GM23338 (cell line): Measurements from ENCODE around the gene SLIT1. TPM values are rescaled to one million over a fixed set of nuclear protein-coding genes. Genes with fewer than 3 reads are reported as not detected.

Experiments used
- ATAC-seq: fragments of 200-7000 bp; cut with Tn5 transposase; 3 replicates; pipeline ENCODE4 v1.9.1; 2020
- DNase-seq: peaks from one replicate; pipeline ENCODE4 v3.0.0-alpha.2; 2015; ENCODE audit warnings: low spot score
- H2AFZ ChIP-seq: fragments of 200-600 bp; sonication (generic); 2 replicates; pipeline ENCODE4 v1.8.0; 2016; ENCODE audit warnings: antibody characterized with exemption, mild to moderate bottlenecking, moderate library complexity
- H3F3A ChIP-seq: fragments of 200-600 bp; sonication (generic); replicated peaks from 2 replicates; pipeline ENCODE4 v1.8.0; 2017; ENCODE audit warnings: antibody characterized with exemption, mixed run types, low read depth
- H3K27ac ChIP-seq: fragments of 200-600 bp; sonication (generic); 2 replicates; pipeline ENCODE4 v1.6.1; 2016; ENCODE audit warnings: low read depth
- H3K27me3 ChIP-seq: fragments of 200-600 bp; sonication (generic); 2 replicates; pipeline ENCODE4 v1.8.0; 2016; ENCODE audit warnings: mild to moderate bottlenecking, mixed run types, moderate library complexity; ENCODE audit not compliant: insufficient read depth
- H3K36me3 ChIP-seq: fragments of 200-600 bp; sonication (generic); 2 replicates; pipeline ENCODE4 v1.8.0; 2016; ENCODE audit warnings: mild to moderate bottlenecking; ENCODE audit not compliant: insufficient read depth
- H3K4me1 ChIP-seq: fragments of 200-600 bp; sonication (generic); 2 replicates; pipeline ENCODE4 v1.8.0; 2016; ENCODE audit warnings: mild to moderate bottlenecking, moderate library complexity; ENCODE audit not compliant: insufficient read depth
- H3K4me2 ChIP-seq: fragments of 200-600 bp; sonication (generic); 2 replicates; pipeline ENCODE4 v1.7.1; 2017; ENCODE audit warnings: mixed run types
- H3K4me3 ChIP-seq: fragments of 200-600 bp; sonication (generic); 2 replicates; pipeline ENCODE4 v1.6.1; 2016; ENCODE audit warnings: mixed run types
- H3K79me2 ChIP-seq: fragments of 200-600 bp; sonication (generic); replicated peaks from 2 replicates; pipeline ENCODE4 v1.8.0; 2017; ENCODE audit warnings: mild to moderate bottlenecking; ENCODE audit not compliant: insufficient read depth
- H3K9me2 ChIP-seq: fragments of 200-600 bp; sonication (generic); 2 replicates; pipeline ENCODE4 v1.8.0; 2017; ENCODE audit not compliant: insufficient read depth
- H4K20me1 ChIP-seq: fragments of 200-600 bp; sonication (generic); replicated peaks from 2 replicates; pipeline ENCODE4 v1.8.0; 2017; ENCODE audit warnings: mild to moderate bottlenecking; ENCODE audit not compliant: insufficient read depth
- H3K27ac Mint-ChIP-seq: 2 replicates; pipeline ENCODE4 v1.8.0; 2020; ENCODE audit warnings: inconsistent platforms, mild to moderate bottlenecking, moderate library complexity, mixed read lengths
- H3K27me3 Mint-ChIP-seq: 3 replicates; pipeline ENCODE4 v1.8.0; 2022; ENCODE audit warnings: low read depth, mild to moderate bottlenecking, moderate library complexity, mixed read lengths, inconsistent platforms; ENCODE audit not compliant: insufficient read depth, poor library complexity
- H3K36me3 Mint-ChIP-seq: 3 replicates; pipeline ENCODE4 v1.8.0; 2021; ENCODE audit warnings: low read depth, mild to moderate bottlenecking, inconsistent platforms, moderate library complexity, mixed read lengths
- H3K4me1 Mint-ChIP-seq: 3 replicates; pipeline ENCODE4 v1.8.0; 2020; ENCODE audit warnings: mild to moderate bottlenecking, inconsistent platforms, mixed read lengths
- H3K4me3 Mint-ChIP-seq: 3 replicates; pipeline ENCODE4 v1.8.0; 2021; ENCODE audit warnings: moderate library complexity, mild to moderate bottlenecking, inconsistent platforms, mixed read lengths
- H3K9me3 Mint-ChIP-seq: 3 replicates; pipeline ENCODE4 v1.8.0; 2020; ENCODE audit warnings: moderate library complexity, mild to moderate bottlenecking, inconsistent platforms, mixed read lengths
- CREB1 ChIP-seq: fragments of 250-450 bp; sonication (Bioruptor Pico); IDR thresholded peaks from 2 replicates; pipeline ENCODE4 v1.5.0; 2020; ENCODE audit warnings: low read depth, mild to moderate bottlenecking, moderate library complexity
- CTCF ChIP-seq, 2 experiments: fragments of 200-600 bp in 1 of 2; sonication (generic) in 1 of 2; conservative IDR thresholded peaks; 2 replicates each; pipeline versions ENCODE4 v1.5.1 to v1.6.1; 2016 to 2017; ENCODE audit warnings: antibody characterized with exemption in 2 of 2, low read depth in 2 of 2, mild to moderate bottlenecking in 2 of 2, moderate library complexity in 1 of 2
- ETS1 ChIP-seq: IDR thresholded peaks from 2 replicates; pipeline ENCODE4 v1.6.1; 2016; ENCODE audit warnings: antibody characterized with exemption
- EZH2 ChIP-seq: fragments of 200-600 bp; sonication (generic); IDR thresholded peaks from one replicate; pipeline ENCODE4 v1.8.0; 2017; ENCODE audit warnings: antibody characterized with exemption, mild to moderate bottlenecking, low read depth; ENCODE audit not compliant: unreplicated experiment
- EZH2phosphoT487 ChIP-seq: fragments of 200-600 bp; sonication (generic); IDR thresholded peaks from one replicate; pipeline ENCODE4 v1.8.1; 2018; ENCODE audit warnings: antibody characterized with exemption; ENCODE audit not compliant: unreplicated experiment
- JUNB ChIP-seq: IDR thresholded peaks from one replicate; pipeline ENCODE4 v1.6.1; 2016; ENCODE audit warnings: antibody characterized with exemption; ENCODE audit not compliant: unreplicated experiment
- NANOG ChIP-seq: IDR thresholded peaks from 2 replicates; pipeline ENCODE4 v1.6.1; 2016; ENCODE audit warnings: antibody characterized with exemption, borderline replicate concordance
- POLR2AphosphoS5 ChIP-seq: IDR thresholded peaks from 2 replicates; pipeline ENCODE4 v1.6.1; 2016; ENCODE audit warnings: antibody characterized with exemption, low read depth
- REST ChIP-seq: IDR thresholded peaks from one replicate; pipeline ENCODE4 v1.6.1; 2018; ENCODE audit warnings: antibody characterized with exemption; ENCODE audit not compliant: unreplicated experiment
- STAT1 ChIP-seq: IDR thresholded peaks from one replicate; pipeline ENCODE4 v1.6.1; 2016; ENCODE audit warnings: antibody characterized with exemption; ENCODE audit not compliant: unreplicated experiment
- ZNF114 ChIP-seq: fragments of 250-450 bp; sonication (Bioruptor Pico); IDR thresholded peaks from 2 replicates; pipeline ENCODE4 v1.5.0; 2020; ENCODE audit warnings: mild to moderate bottlenecking, moderate library complexity
- ZNF331 ChIP-seq: fragments of 250-450 bp; sonication (Bioruptor Pico); IDR thresholded peaks from 2 replicates; pipeline ENCODE4 v1.5.0; 2020; ENCODE audit warnings: low read depth, mild to moderate bottlenecking, moderate library complexity
- ZNF462 ChIP-seq: fragments of 250-450 bp; sonication (Bioruptor Pico); IDR thresholded peaks from 2 replicates; pipeline ENCODE4 v1.5.0; 2020; ENCODE audit warnings: mild to moderate bottlenecking, moderate library complexity
- polyA plus RNA-seq: library from polyadenylated mRNA; unstranded; fragments of >200 nt; fragmentation: Nextera tagmentation; extraction: Ambion mirVana; gene quantifications from 2 replicates; pipeline ENCODE4 v1.2.1, GENCODE V29; 2016
- total RNA-seq: library from RNA; depleted of rRNA; stranded (reverse); fragments of >200 nt; shearing (Covaris generic); gene quantifications from 2 replicates; pipeline ENCODE4 v1.2.3, GENCODE V29; 2014

Gene SLIT1
- total and polyA plus RNA-seq, 2 experiments from 2014 or later = 0.76 to 1.7 TPM

- Histone ChIP-seq H3K27me3 (no peaks in the 10 kb centered on the region), H3K36me3 (no peaks in the 10 kb centered on the region), H3K9me2 (no peaks in the 10 kb centered on the region), H3K27ac (no peak overlapping the region), H3K4me1 (no peaks in the 10 kb centered on the region), H4K20me1 (no peaks in the 10 kb centered on the region), H3F3A (no peaks in the 10 kb centered on the region), H3K4me3 (no peak overlapping the region), H2AFZ (no peak overlapping the region), H3K79me2 (no peaks in the 10 kb centered on the region), H3K4me2 (no peak overlapping the region)
- Mint-ChIP-seq H3K4me3 (no peak overlapping the region), H3K4me1 (peaks cover 11% of the 10 kb centered on the region), H3K9me3 (no peaks in the 10 kb centered on the region), H3K27me3 (peaks cover 14% of the 10 kb centered on the region), H3K36me3 (no peaks in the 10 kb centered on the region), H3K27ac (no peak overlapping the region)
- TF ChIP-seq POLR2AphosphoS5 = no peak
- no peak for TF ChIP-seq JUNB
- no peak for TF ChIP-seq REST
- no peak for TF ChIP-seq ZNF331 (CRISPR knock-in tag)
- TF ChIP-seq ZNF114 (CRISPR knock-in tag) = no peak
- no peak for TF ChIP-seq NANOG
- no peak for TF ChIP-seq CREB1 (CRISPR knock-in tag)
- no peak for TF ChIP-seq ETS1
- no peak for TF ChIP-seq CTCF (conservative IDR thresholded peaks at IDR 0.05; ENCODE audit: low read depth in 2 of 2)
- TF ChIP-seq ZNF462 (CRISPR knock-in tag) = no peak
- no peak for TF ChIP-seq EZH2
- TF ChIP-seq STAT1 = no peak
- no peak for TF ChIP-seq EZH2phosphoT487
- DNase-seq (no peak), ATAC-seq (no peak)
These were observed 78.2 kb downstream of the SLIT1 start for GRCh38 chr10:97107551-97107950.
